Glutamatergic neuron (in vitro differentiated cells): ENCODE results near the gene TCEAL9. TPM values are rescaled to one million over a fixed set of nuclear protein-coding genes. Genes with fewer than 3 reads are reported as not detected.

ENCODE experiments used
- DNase-seq: peaks from one replicate; pipeline ENCODE4 v3.0.0; 2022
- H3K27ac Mint-ChIP-seq: one replicate; pipeline ENCODE4 v1.8.0; 2020; ENCODE audit warnings: mild to moderate bottlenecking, mixed read lengths, inconsistent platforms; ENCODE audit not compliant: unreplicated experiment
- H3K27me3 Mint-ChIP-seq: one replicate; pipeline ENCODE4 v1.8.0; 2020; ENCODE audit warnings: mild to moderate bottlenecking, moderate library complexity, mixed read lengths, inconsistent platforms; ENCODE audit not compliant: unreplicated experiment
- H3K36me3 Mint-ChIP-seq: one replicate; pipeline ENCODE4 v1.8.0; 2020; ENCODE audit warnings: mild to moderate bottlenecking, mixed read lengths, inconsistent platforms; ENCODE audit not compliant: unreplicated experiment
- H3K4me1 Mint-ChIP-seq: one replicate; pipeline ENCODE4 v1.8.0; 2020; ENCODE audit warnings: mild to moderate bottlenecking, low read depth, mixed read lengths, inconsistent platforms; ENCODE audit not compliant: unreplicated experiment
- H3K4me3 Mint-ChIP-seq: one replicate; pipeline ENCODE4 v1.8.0; 2020; ENCODE audit warnings: mild to moderate bottlenecking, mixed read lengths, inconsistent platforms; ENCODE audit not compliant: unreplicated experiment
- H3K9me3 Mint-ChIP-seq: one replicate; pipeline ENCODE4 v1.8.0; 2020; ENCODE audit warnings: mild to moderate bottlenecking, moderate library complexity, mixed read lengths, inconsistent platforms; ENCODE audit not compliant: unreplicated experiment
- long read RNA-seq: library from polyadenylated mRNA; unstranded; transcript quantifications from one replicate; pipeline ENCODE4 v2.0.0, GENCODE V29; 2020; ENCODE audit not compliant: unreplicated experiment
- total RNA-seq: library from RNA; stranded (reverse); fragmentation: NEBNext Ultra II Directional; extraction: Animal tissue kit (Norgen Biotek cat#: 25700); gene quantifications from one replicate; pipeline ENCODE4 v1.2.1, GENCODE V29; 2021; ENCODE audit not compliant: unreplicated experiment
- TF ChIP-seq, protein P1 (sequence below): fragments of 200-600 bp; sonication (generic); IDR thresholded peaks from one replicate; pipeline ENCODE4 v1.5.0; 2021; ENCODE audit not compliant: partially characterized antibody, unreplicated experiment

Gene TCEAL9, protein sequence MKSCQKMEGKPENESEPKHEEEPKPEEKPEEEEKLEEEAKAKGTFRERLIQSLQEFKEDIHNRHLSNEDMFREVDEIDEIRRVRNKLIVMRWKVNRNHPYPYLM
- total RNA-seq = 27.0 TPM
- long read RNA-seq, transcript TCEAL9-201 (2 exons, 699 nt) = minor isoform, 7 of 19 reads
- long read RNA-seq, transcript TCEAL9-202 (3 exons, 1,033 nt) = major isoform, 10 of 19 reads
- long read RNA-seq, partial matches to known transcripts = 1 of 19 reads
- long read RNA-seq, other reads (novel, unspliced or antisense) = 0 of 19 reads

DNA sequence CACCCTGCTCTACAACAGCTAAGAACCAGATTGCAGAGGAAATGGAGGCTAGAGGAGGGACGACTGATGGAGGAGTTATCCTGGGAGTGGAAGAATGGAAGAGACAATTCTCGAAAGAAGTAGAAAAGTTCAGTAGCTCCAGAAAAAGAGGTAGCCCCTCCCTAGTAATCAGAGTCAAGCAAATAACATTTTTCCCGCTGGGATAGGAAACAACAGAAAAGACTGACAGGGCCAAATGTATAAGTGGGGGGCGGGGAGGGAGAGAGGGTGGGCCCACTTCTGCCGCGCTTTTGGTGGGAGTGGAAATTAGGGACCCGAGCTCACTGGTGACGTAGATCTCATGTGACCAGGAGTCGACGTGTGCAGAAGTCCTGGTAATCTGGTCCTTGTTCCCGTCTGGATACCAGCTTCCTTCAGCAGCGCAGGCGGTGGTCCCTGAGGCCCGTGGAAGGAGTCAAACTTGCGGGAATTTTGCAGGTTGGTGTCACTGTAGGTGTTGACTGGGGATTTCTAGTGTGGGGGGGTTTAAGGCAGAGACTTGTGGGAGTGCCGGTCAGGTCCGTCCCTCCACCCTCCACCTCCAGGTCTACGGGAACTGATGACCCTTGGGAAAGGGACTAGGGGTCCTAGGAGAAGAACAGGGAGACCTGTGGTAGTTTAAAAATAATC lies at the start of gene TCEAL9:
Gene TCEAL9 (plus strand): TSS at position 377 of the 669 bp plus-strand sequence. CDS start 1,179 bp downstream, outside the sequence.
- peaks cover 3% of the 10 kb centered on the region for H3K4me1 Mint-ChIP-seq
- peaks cover 2% of the 10 kb centered on the region for H3K27me3 Mint-ChIP-seq
- TF ChIP-seq, protein P1, sequence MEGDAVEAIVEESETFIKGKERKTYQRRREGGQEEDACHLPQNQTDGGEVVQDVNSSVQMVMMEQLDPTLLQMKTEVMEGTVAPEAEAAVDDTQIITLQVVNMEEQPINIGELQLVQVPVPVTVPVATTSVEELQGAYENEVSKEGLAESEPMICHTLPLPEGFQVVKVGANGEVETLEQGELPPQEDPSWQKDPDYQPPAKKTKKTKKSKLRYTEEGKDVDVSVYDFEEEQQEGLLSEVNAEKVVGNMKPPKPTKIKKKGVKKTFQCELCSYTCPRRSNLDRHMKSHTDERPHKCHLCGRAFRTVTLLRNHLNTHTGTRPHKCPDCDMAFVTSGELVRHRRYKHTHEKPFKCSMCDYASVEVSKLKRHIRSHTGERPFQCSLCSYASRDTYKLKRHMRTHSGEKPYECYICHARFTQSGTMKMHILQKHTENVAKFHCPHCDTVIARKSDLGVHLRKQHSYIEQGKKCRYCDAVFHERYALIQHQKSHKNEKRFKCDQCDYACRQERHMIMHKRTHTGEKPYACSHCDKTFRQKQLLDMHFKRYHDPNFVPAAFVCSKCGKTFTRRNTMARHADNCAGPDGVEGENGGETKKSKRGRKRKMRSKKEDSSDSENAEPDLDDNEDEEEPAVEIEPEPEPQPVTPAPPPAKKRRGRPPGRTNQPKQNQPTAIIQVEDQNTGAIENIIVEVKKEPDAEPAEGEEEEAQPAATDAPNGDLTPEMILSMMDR = no peak
- H3K27ac Mint-ChIP-seq = peak within 1 kb of the TSS; percentile 98
- peak; percentile 42 for DNase-seq
- H3K4me3 Mint-ChIP-seq = peak within 1 kb of the TSS; percentile 96
- H3K36me3 Mint-ChIP-seq = no peaks in the 10 kb centered on the region
- H3K9me3 Mint-ChIP-seq = no peaks in the 10 kb centered on the region

DNA sequence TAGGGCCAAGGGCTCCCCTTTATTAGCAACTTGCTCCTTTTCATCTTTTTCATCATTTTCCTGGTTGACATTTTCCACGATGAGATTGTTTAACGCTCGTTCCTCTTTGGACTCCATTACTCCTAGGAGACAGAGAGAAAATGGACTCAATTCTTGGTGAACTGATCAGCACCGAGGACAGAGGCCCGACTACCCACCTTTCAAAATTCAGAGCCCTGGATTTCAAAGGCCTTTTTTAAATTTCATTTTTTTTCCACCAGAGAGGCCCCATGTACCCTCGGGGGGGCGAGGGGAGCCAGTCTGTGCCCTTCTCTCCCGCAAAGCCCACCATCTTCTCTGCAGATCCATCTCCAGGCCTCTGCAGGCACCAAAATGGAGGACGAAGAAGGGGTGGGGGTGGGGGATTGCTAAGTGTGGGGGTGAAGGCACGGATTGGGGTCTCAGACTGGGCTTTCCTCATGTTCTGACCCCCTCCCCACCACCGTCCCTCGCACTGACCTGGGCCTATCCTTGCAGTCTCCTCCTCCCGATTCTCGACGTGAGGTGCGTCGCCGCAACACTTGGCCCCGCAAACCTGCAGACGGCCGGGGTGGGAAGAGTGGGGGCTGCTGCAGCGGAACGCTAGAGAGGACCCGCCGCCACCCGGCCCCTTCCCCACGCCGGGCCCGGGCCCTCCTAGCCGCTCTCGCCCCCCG lies 46.3 kb upstream of the TCEAL9 start:
- Mint-ChIP-seq H3K27me3 (no peaks in the 10 kb centered on the region), H3K9me3 (peaks cover 2% of the 10 kb centered on the region), H3K27ac (peak overlapping the region; percentile 81), H3K4me1 (peaks cover 3% of the 10 kb centered on the region), H3K36me3 (no peaks in the 10 kb centered on the region), H3K4me3 (peak overlapping the region; percentile 91)
- DNase-seq = peak; percentile 17
- TF ChIP-seq, protein P1 = no peak

DNA sequence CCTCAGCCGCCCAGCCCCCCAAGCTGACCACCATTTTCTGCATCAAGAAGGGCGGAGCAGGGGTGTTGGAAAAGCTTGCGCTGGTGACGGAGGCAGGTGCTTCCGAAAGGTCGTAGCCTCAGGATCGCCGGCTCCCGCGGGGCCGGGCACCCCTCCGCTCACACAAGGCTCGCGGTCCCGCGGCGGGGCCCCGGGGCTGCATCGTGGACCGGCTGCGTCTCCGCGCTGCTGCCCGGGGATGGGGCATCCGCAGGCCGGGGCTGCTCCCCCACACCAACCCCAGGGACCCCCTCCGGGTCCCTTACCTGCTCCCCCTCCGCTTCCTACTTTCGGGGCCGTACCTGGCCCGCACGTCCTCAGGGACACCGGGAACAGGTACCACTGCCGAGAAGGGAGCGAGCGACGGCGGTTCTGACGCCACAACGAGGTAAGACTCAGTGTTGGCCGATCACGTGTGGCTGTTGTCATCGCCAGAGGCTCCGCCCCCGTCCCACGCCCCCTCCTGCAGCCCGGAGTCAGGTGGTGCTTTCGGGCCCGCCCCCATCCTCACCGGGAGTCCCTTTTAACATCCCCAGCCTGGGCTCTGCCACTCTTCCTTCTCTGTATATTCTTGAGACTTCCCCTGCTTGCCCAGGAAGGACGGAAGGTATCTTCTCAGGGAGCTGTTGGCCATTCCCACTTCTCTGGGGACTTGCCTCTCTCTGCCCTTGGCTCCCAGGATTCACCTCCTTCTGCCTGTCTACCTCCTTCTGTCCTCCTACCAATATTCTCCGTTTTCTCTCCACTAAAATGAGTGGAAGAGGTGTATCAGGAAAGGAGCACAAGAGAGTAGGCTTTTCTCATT lies 45.5 kb upstream of the TCEAL9 start, which contains the start of gene BEX2:
Gene BEX2 (minus strand): TSS at position 436 of the 844 bp plus-strand sequence. CDS start 1,014 bp downstream, outside the sequence.
- peak; percentile 88 for DNase-seq
- TF ChIP-seq, protein P1 = no peak
- Mint-ChIP-seq H3K27me3 (no peaks in the 10 kb centered on the region), H3K9me3 (peaks cover 2% of the 10 kb centered on the region), H3K27ac (peak within 1 kb of the TSS; percentile 84), H3K4me1 (peaks cover 3% of the 10 kb centered on the region), H3K36me3 (no peaks in the 10 kb centered on the region), H3K4me3 (peak within 1 kb of the TSS; percentile 91)

DNA sequence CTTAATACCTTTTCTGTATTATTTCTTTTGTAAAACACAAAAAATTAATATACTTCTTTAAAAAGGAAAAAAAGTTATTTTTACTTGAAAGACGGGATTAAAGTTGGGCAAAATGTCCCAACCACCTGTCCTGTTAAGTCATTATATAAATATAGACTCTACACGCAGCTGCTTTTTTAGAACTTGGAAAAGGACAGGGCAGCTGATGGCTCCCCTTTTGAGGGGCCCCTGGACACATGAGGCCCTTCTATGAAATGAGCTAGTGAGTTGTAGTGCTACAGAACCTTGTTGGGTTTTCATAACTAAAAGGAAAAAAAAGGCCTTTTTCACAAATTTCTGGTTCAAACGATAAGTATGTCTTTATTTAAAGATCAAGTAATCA lies 44.9 kb upstream of the TCEAL9 start:
- Mint-ChIP-seq H3K27ac (no peak overlapping the region), H3K27me3 (no peaks in the 10 kb centered on the region), H3K36me3 (no peaks in the 10 kb centered on the region), H3K9me3 (peaks cover 2% of the 10 kb centered on the region), H3K4me3 (peak overlapping the region; percentile 90), H3K4me1 (peaks cover 3% of the 10 kb centered on the region)
- TF ChIP-seq, protein P1 = no peak
- no peak for DNase-seq
